Measurements from ENCODE around the gene MUC20. TPM values are rescaled to one million over a fixed set of nuclear protein-coding genes. Genes with fewer than 3 reads are reported as not detected.

MUC20 gene
- total and polyA plus RNA-seq, 2 of the 8 experiments (the other 6 are each of a cell fraction or from before 2014, with no cell fraction given) = 0.24 to 0.26 TPM

DNA sequence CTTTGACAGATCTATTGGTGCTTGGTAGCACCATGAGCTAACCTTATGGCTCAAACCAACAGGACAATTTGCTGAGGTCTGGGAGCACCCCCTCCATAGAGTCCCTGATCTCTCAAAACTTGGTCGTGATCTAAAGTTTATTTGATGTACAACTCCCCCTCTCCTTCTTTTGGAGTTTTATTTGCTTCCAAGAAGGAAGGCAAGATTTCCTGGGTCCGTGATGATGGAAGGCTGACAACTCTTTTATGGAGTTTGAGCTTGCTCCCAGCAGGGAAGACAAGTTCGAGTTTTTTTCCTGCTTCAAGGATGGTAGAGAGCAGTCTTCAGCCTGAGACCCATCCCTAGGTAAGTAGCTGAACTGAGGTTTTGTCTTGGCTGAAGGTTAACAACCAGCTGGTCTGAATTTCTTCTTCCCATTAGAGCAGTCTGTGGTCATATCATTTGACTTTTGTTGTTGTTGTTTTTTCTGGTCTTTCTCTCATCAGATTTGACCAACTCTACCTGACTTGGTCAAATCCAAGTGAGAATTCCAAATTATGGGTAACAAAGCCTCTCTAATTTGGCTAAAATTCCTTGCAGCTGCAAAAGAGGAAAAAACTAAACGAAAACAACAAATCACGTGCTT lies 2.8 kb upstream of the MUC20 start:
- H3K56ac ChIP-seq (replicated peaks; ENCODE audit: insufficient read length, low read depth, low read length) = no peak overlapping the region
- H3K18ac ChIP-seq (ENCODE audit: extremely low read depth, low read length) = no peak overlapping the region
- H3K4ac ChIP-seq (replicated peaks; ENCODE audit: insufficient read length, low read depth, low read length) = no peak overlapping the region
- no peaks in the 10 kb centered on the region for H4K20me1 ChIP-seq (replicated peaks in 1 of 2; ENCODE audit: control insufficient read depth in 1 of 2, insufficient read depth in 2 of 2, low read length in 2 of 2)
- no peak overlapping the region for H4K91ac ChIP-seq (replicated peaks; ENCODE audit: insufficient read length, low read length)
- no peak overlapping the region for H3K4me2 ChIP-seq (ENCODE audit: insufficient read depth in 1 of 2, low read depth in 2 of 2, low read length in 2 of 2)
- H2AK5ac ChIP-seq (ENCODE audit: low read depth, low read length) = no peak overlapping the region
- ChIA-PET POLR2A (ENCODE audit: partially characterized antibody) (interaction anchor here (1.0 to 2.0 kb wide), 4 partner anchors 8 to 24 kb away, joined by 3 to 4 read pairs (median 3); no protein-coding TSS in a partner anchor), CTCF (ENCODE audit: partially characterized antibody) (interaction anchor here (1.3 to 1.9 kb wide), 3 partner anchors 10 to 179 kb away, joined by 3 to 6 read pairs (median 5); no protein-coding TSS in a partner anchor)
- H2BK12ac ChIP-seq (ENCODE audit: low read depth, low read length) = no peak overlapping the region
- no peak overlapping the region for H3K23ac ChIP-seq (ENCODE audit: insufficient read length)
- no peak overlapping the region for H3K4me3 ChIP-seq (ENCODE audit: extremely low read depth in 1 of 4, insufficient read depth in 2 of 4, low read depth in 3 of 4, low read length in 4 of 4)
- H3K36me3 ChIP-seq (ENCODE audit: control insufficient read depth in 2 of 4, insufficient read depth in 4 of 4, low read length in 3 of 4) = no peaks in the 10 kb centered on the region
- H3K79me1 ChIP-seq (ENCODE audit: low read depth, low read length) = no peaks in the 10 kb centered on the region
- no peak overlapping the region for H3K14ac ChIP-seq (ENCODE audit: insufficient read length)
- H2BK5ac ChIP-seq (ENCODE audit: low read depth, low read length) = no peak overlapping the region
- no peak overlapping the region for H2BK15ac ChIP-seq (ENCODE audit: low read length)
- no peaks in the 10 kb centered on the region; the same call in 1 of the 2 replicates for H3K23me2 ChIP-seq (ENCODE audit: low read depth, low read length)
- H2BK120ac ChIP-seq (replicated peaks; ENCODE audit: low read depth, low read length) = no peak overlapping the region
- DNase-seq (ENCODE audit: low read depth in 1 of 2, low spot score in 2 of 2) = no peak
- no peak overlapping the region for H4K5ac ChIP-seq (ENCODE audit: insufficient read length, low read depth, low read length)
- H3K9me3 ChIP-seq (ENCODE audit: insufficient read depth in 2 of 2, low read depth in 1 of 2, low read length in 1 of 2) = no peaks in the 10 kb centered on the region
- no peak for FAIRE-seq
- peaks cover 0 to 7% (median 3%) of the 10 kb centered on the region in 4 experiments; a peak in 5 of 7 replicates for H3K4me1 ChIP-seq (replicated peaks in 1 of 4; ENCODE audit: control insufficient read depth in 3 of 4, insufficient read depth in 4 of 4, low read length in 3 of 4)
- H3K9ac ChIP-seq (replicated peaks in 1 of 4; ENCODE audit: extremely low read depth in 1 of 4, low read depth in 3 of 4, low read length in 3 of 4) = no peak overlapping the region
- no peaks in the 10 kb centered on the region; a peak in 1 of 7 replicates for H3K27me3 ChIP-seq (replicated peaks in 1 of 4; ENCODE audit: control insufficient read depth in 3 of 4, extremely low read depth in 1 of 4, insufficient read depth in 3 of 4, low read length in 3 of 4)
- H3K79me2 ChIP-seq (ENCODE audit: control insufficient read depth in 1 of 2, insufficient read depth in 2 of 2, low read length in 2 of 2) = no peaks in the 10 kb centered on the region
- H4K8ac ChIP-seq (ENCODE audit: extremely low read depth, insufficient read depth, low read length) = no peak overlapping the region
- H3K27ac ChIP-seq (ENCODE audit: low read depth, low read length) = no peak overlapping the region
- 82% methylated on average over 5 of the region's 5 CpGs; no CpG with 5 or more reads in 1 of the 2 experiments for WGBS, 2 experiments (ENCODE audit: extremely low coverage in 1 of 2, insufficient coverage in 1 of 2, insufficient read length in 1 of 2, insufficient replicate concordance in 2 of 2, low coverage in 1 of 2, low lambda C conversion rate in 2 of 2, missing lambda C conversion rate in 1 of 2)
- H2AFZ ChIP-seq (ENCODE audit: low read length) = no peak overlapping the region
- no peak overlapping the region for H2BK20ac ChIP-seq (ENCODE audit: low read length)

Measured in H1 (cell line).